LoVo (cell line): ENCODE data around the gene NSMF.
"Not testable (repeated sequence)": the region's sequence is repeated elsewhere in the genome, so short reads cannot be mapped to it uniquely, and the experiment has no call there.

Experiments used
- DNase-seq: peaks from one replicate; pipeline ENCODE4 v3.0.0-alpha.2; 2016; ENCODE audit warnings: low spot score

NSMF gene

GRCh38 chr9:137458194-137459151, 661 bp downstream of the NSMF start:
- no peak for DNase-seq

GRCh38 chr9:137457406-137458193, 1.5 kb downstream of the NSMF start:
- no peak for DNase-seq

- DNase-seq: no peak
Measured at GRCh38 chr9:137456864-137457405, 2.2 kb downstream of the NSMF start.

- no peak for DNase-seq
Measured at GRCh38 chr9:137456061-137456863, 2.9 kb downstream of the NSMF start.

- no peak for DNase-seq
Measured at GRCh38 chr9:137455359-137455991, 3.7 kb downstream of the NSMF start.

- no peak for DNase-seq
Measured at GRCh38 chr9:137454597-137455358, 4.4 kb downstream of the NSMF start.

- no peak for DNase-seq
Measured at GRCh38 chr9:137454145-137454596, 5.0 kb downstream of the NSMF start.

GRCh38 chr9:137453643-137454081, 5.5 kb downstream of the NSMF start:
- DNase-seq: no peak

GRCh38 chr9:137452761-137453642, 6.1 kb downstream of the NSMF start:
- no peak for DNase-seq

GRCh38 chr9:137452006-137452760, 7.0 kb downstream of the NSMF start:
- no peak for DNase-seq

- not testable (repeated sequence) for DNase-seq
Measured at GRCh38 chr9:137451264-137452005, 7.7 kb downstream of the NSMF start.

- DNase-seq: not testable (repeated sequence)
Measured at GRCh38 chr9:137450539-137451222, 8.5 kb downstream of the NSMF start.

- DNase-seq: no peak
Measured at GRCh38 chr9:137449931-137450538, 9.1 kb downstream of the NSMF start.

- DNase-seq: no peak
Measured at GRCh38 chr9:137449081-137449844, 9.9 kb downstream of the NSMF start.

GRCh38 chr9:137448602-137448962, 10.6 kb downstream of the NSMF start:
- no peak for DNase-seq
